Left lung (tissue), 10 donors: ENCODE results near the gene DHPS. TPM values are rescaled to one million over a fixed set of nuclear protein-coding genes. Genes with fewer than 3 reads are reported as not detected.

Experiments
- ATAC-seq: fragments of 200-7000 bp; cut with Tn5 transposase; one replicate; pipeline ENCODE4 v1.9.1; 2020; ENCODE audit warnings: moderate library complexity
- DNase-seq, 4 donors: peaks; one replicate each; pipeline ENCODE4 v3.0.0-alpha.2; 2013 to 2020
- H3K27ac ChIP-seq, 2 donors: fragments of 200-600 bp; sonication (generic) in 1 of 2; one replicate each; pipeline versions ENCODE4 v1.5.0 to v1.8.0; 2020 to 2021
- H3K27me3 ChIP-seq, 2 donors: fragments of 200-600 bp; sonication (generic) in 1 of 2; one replicate each; pipeline versions ENCODE4 v1.5.0 to v1.8.0; 2020 to 2021
- H3K36me3 ChIP-seq, 2 donors: fragments of 200-600 bp; sonication (generic) in 1 of 2; one replicate each; pipeline versions ENCODE4 v1.5.0 to v1.8.0; 2020 to 2021
- H3K4me1 ChIP-seq, 2 donors: fragments of 200-600 bp; one replicate each; pipeline ENCODE4 v1.8.0; 2021
- H3K4me3 ChIP-seq, 2 donors: fragments of 200-600 bp; sonication (generic) in 1 of 2; one replicate each; pipeline versions ENCODE4 v1.5.0 to v1.8.0; 2020 to 2021; ENCODE audit warnings: mild to moderate bottlenecking in 1 of 2
- H3K9me3 ChIP-seq, 2 donors: fragments of 200-600 bp; sonication (generic) in 1 of 2; one replicate each; pipeline versions ENCODE4 v1.5.0 to v1.8.0; 2020 to 2021
- CTCF ChIP-seq, 2 donors: fragments of 200-600 bp; sonication (generic) in 1 of 2; IDR thresholded peaks; one replicate each; pipeline versions ENCODE4 v1.5.0 to v1.8.0; 2021; ENCODE audit warnings: antibody characterized with exemption in 2 of 2
- intact Hi-C, 2 donors: fragments of 100-400 bp; cut with DNase I; formaldehyde crosslinking; loops; one replicate each; pipeline versions ENCODE4 v1.11.2 to v1.14.2; 2022
- polyA plus RNA-seq, 6 donors: library from polyadenylated mRNA; unstranded; fragments of 120-200 nt; gene quantifications; one replicate each; pipeline ENCODE4 v1.2.1, GENCODE V29; 2013; ENCODE audit not compliant: insufficient read length in 6 of 6
- total RNA-seq, 2 donors: library from RNA; stranded (reverse); fragmentation: NEBNext Ultra II Directional; extraction: Animal tissue kit (Norgen Biotek cat#: 25700); gene quantifications; one replicate each; pipeline ENCODE4 v1.2.1, GENCODE V29; 2021
- donor health status: DM: no; HTN: yes; CAD: no.
- donor health status: DM: no; HTN: no; CAD: no.

Gene DHPS
- total and polyA plus RNA-seq, 8 donors, result 63.8 to 96.9 (median 82.8) TPM

GRCh38 chr19:12667731-12668302, 13.9 kb downstream of the DHPS start:
- Histone ChIP-seq H3K4me1 (peaks cover 22 to 61% of the 10 kb centered on the region in 2 donors), H3K27ac (no peak overlapping the region), H3K9me3 (no peaks in the 10 kb centered on the region), H3K4me3 (peak overlapping the region in 1 of 2 donors; percentile 82), H3K36me3 (peaks cover 0 to 33% of the 10 kb centered on the region in 2 donors), H3K27me3 (no peaks in the 10 kb centered on the region)
- intact Hi-C loops, result no loop called here
- no peak for TF ChIP-seq CTCF (IDR thresholded peaks at IDR 0.05)
- ATAC-seq, result no peak
- DNase-seq, result no peak

GRCh38 chr19:12666265-12667048, 15.2 kb downstream of the DHPS start, which contains the start of the genes MAN2B1 and WDR83:
TSS of gene MAN2B1 (minus strand) at chr19:12666742. CDS start at chr19:12666701, 41 bp downstream.
TSS of gene WDR83 (plus strand) at chr19:12666807. CDS start at chr19:12669791, 2,984 bp downstream.
- ATAC-seq (peak; percentile 88), DNase-seq (peak; percentile 71 to 93 (median 78))
- Histone ChIP-seq H3K4me1 (peaks cover 22 to 54% of the 10 kb centered on the region in 2 donors), H3K9me3 (no peaks in the 10 kb centered on the region), H3K27me3 (no peaks in the 10 kb centered on the region), H3K4me3 (peak within 1 kb of the TSS; percentile 82 to 87), H3K36me3 (peaks cover 0 to 36% of the 10 kb centered on the region in 2 donors), H3K27ac (peak within 1 kb of the TSS in 1 of 2 donors; percentile 76)
- no peak for TF ChIP-seq CTCF (IDR thresholded peaks at IDR 0.05)
- intact Hi-C loops, result no loop called here

GRCh38 chr19:12665671-12666264, 15.9 kb downstream of the DHPS start:
- Histone ChIP-seq H3K4me1 (peaks cover 22 to 50% of the 10 kb centered on the region in 2 donors), H3K36me3 (peaks cover 0 to 43% of the 10 kb centered on the region in 2 donors), H3K9me3 (no peaks in the 10 kb centered on the region), H3K27me3 (no peaks in the 10 kb centered on the region), H3K4me3 (peak overlapping the region; percentile 82 to 87), H3K27ac (peak overlapping the region in 1 of 2 donors; percentile 76)
- intact Hi-C loops, result no loop called here
- DNase-seq (no peak), ATAC-seq (peak; percentile 7)
- TF ChIP-seq CTCF (IDR thresholded peaks at IDR 0.05), result no peak

- peak overlapping the region in 1 of 2 donors; percentile 82 for H3K4me3 ChIP-seq
- TF ChIP-seq CTCF (IDR thresholded peaks at IDR 0.05), result no peak
- H3K27ac ChIP-seq, result peak overlapping the region in 1 of 2 donors; percentile 76
- ATAC-seq, result peak; percentile 11
- H3K27me3 ChIP-seq, result no peaks in the 10 kb centered on the region
- H3K9me3 ChIP-seq, result no peaks in the 10 kb centered on the region
- peaks cover 0 to 49% of the 10 kb centered on the region in 2 donors for H3K36me3 ChIP-seq
- intact Hi-C loops, result no loop called here
- H3K4me1 ChIP-seq, result peaks cover 18 to 45% of the 10 kb centered on the region in 2 donors
- DNase-seq, result peak in 2 of 4 donors; percentile 85 to 88
Measured at GRCh38 chr19:12665281-12665573, 16.5 kb downstream of the DHPS start.
